Lower lobe of right lung (tissue), 2 donors: ENCODE measurements around the gene SRGAP1. TPM values are rescaled to one million over a fixed set of nuclear protein-coding genes. Genes with fewer than 3 reads are reported as not detected.
"Not testable (repeated sequence)": the region's sequence is repeated elsewhere in the genome, so short reads cannot be mapped to it uniquely, and the experiment has no call there.

ENCODE experiments used
- ATAC-seq, 2 donors: fragments of 200-7000 bp; cut with Tn5 transposase; one replicate each; pipeline ENCODE4 v1.9.1; 2020 to 2022; ENCODE audit warnings: mild to moderate bottlenecking in 2 of 2, moderate library complexity in 2 of 2
- DNase-seq: peaks from one replicate; pipeline ENCODE4 v3.0.0-alpha.2; 2020
- H3K27ac ChIP-seq: fragments of 200-600 bp; one replicate; pipeline ENCODE4 v1.8.0; 2022
- H3K27me3 ChIP-seq: fragments of 200-600 bp; one replicate; pipeline ENCODE4 v1.8.0; 2022; ENCODE audit warnings: low read depth
- H3K36me3 ChIP-seq: fragments of 200-600 bp; one replicate; pipeline ENCODE4 v1.8.0; 2022; ENCODE audit warnings: mild to moderate bottlenecking
- H3K4me1 ChIP-seq: fragments of 200-600 bp; one replicate; pipeline ENCODE4 v1.8.0; 2022
- H3K4me3 ChIP-seq: fragments of 200-600 bp; one replicate; pipeline ENCODE4 v1.8.0; 2022; ENCODE audit warnings: mild to moderate bottlenecking
- H3K9me3 ChIP-seq: fragments of 200-600 bp; one replicate; pipeline ENCODE4 v1.8.0; 2022
- CTCF ChIP-seq: fragments of 200-600 bp; IDR thresholded peaks from one replicate; pipeline ENCODE4 v1.8.0; 2022; ENCODE audit warnings: antibody characterized with exemption, mild to moderate bottlenecking
- intact Hi-C: fragments of 100-400 bp; cut with DNase I; formaldehyde crosslinking; loops from one replicate; pipeline ENCODE4 v1.11.0; 2022
- total RNA-seq: library from RNA; stranded (reverse); fragmentation: NEBNext Ultra II Directional; extraction: Animal tissue kit (Norgen Biotek cat#: 25700); gene quantifications from one replicate; pipeline ENCODE4 v1.2.1, GENCODE V29; 2021
- donor health status: DM: no; HTN: yes; CAD: no; lungs with severe emphysema.

The SRGAP1 gene
- total RNA-seq, 1 donor from 2014 or later, result 6.7 TPM

- no peaks in the 10 kb centered on the region for H3K27me3 ChIP-seq
- no peak for ATAC-seq
- no peaks in the 10 kb centered on the region for H3K4me1 ChIP-seq
- no peak for TF ChIP-seq CTCF
- intact Hi-C loops, result no loop called here
- no peak overlapping the region for H3K4me3 ChIP-seq
- H3K36me3 ChIP-seq, result peaks cover 8% of the 10 kb centered on the region
- H3K27ac ChIP-seq, result no peak overlapping the region
- DNase-seq, result no peak
- no peaks in the 10 kb centered on the region for H3K9me3 ChIP-seq
Measured at GRCh38 chr12:64064706-64065105, 220.2 kb downstream of the SRGAP1 start.

- intact Hi-C loops, result no loop called here
- H3K36me3 ChIP-seq, result peaks cover 8% of the 10 kb centered on the region
- no peak overlapping the region for H3K4me3 ChIP-seq
- DNase-seq (no peak), ATAC-seq (no peak)
- no peak overlapping the region for H3K27ac ChIP-seq
- no peaks in the 10 kb centered on the region for H3K27me3 ChIP-seq
- H3K9me3 ChIP-seq, result no peaks in the 10 kb centered on the region
- no peaks in the 10 kb centered on the region for H3K4me1 ChIP-seq
- no peak for TF ChIP-seq CTCF
Measured at GRCh38 chr12:64065881-64066451, 221.5 kb downstream of the SRGAP1 start.

GRCh38 chr12:64066776-64067175 is 222.3 kb downstream of the SRGAP1 start:
- ATAC-seq (no peak), DNase-seq (no peak)
- intact Hi-C loops, result no loop called here
- no peak for TF ChIP-seq CTCF
- H3K27me3 ChIP-seq, result no peaks in the 10 kb centered on the region
- no peaks in the 10 kb centered on the region for H3K9me3 ChIP-seq
- H3K27ac ChIP-seq, result no peak overlapping the region
- no peak overlapping the region for H3K4me3 ChIP-seq
- peaks cover 8% of the 10 kb centered on the region for H3K36me3 ChIP-seq
- no peaks in the 10 kb centered on the region for H3K4me1 ChIP-seq

- H3K4me1 ChIP-seq, result no peaks in the 10 kb centered on the region
Measured at GRCh38 chr12:64070454-64070853, 226.0 kb downstream of the SRGAP1 start.

GRCh38 chr12:64072916-64073575 is 228.5 kb downstream of the SRGAP1 start:
- DNase-seq, result no peak
- Histone ChIP-seq H3K9me3 (no peaks in the 10 kb centered on the region), H3K36me3 (no peaks in the 10 kb centered on the region), H3K27ac (no peak overlapping the region), H3K4me3 (no peak overlapping the region), H3K4me1 (no peaks in the 10 kb centered on the region), H3K27me3 (no peaks in the 10 kb centered on the region)
- intact Hi-C loops, result no loop called here
- no peak for TF ChIP-seq CTCF
- ATAC-seq, result no peak

More at GRCh38 chr12:64070454-64070853, 226.0 kb downstream of the SRGAP1 start:
- no peaks in the 10 kb centered on the region for H3K27me3 ChIP-seq
- no peak for TF ChIP-seq CTCF
- ATAC-seq (no peak), DNase-seq (no peak)
- peaks cover 3% of the 10 kb centered on the region for H3K36me3 ChIP-seq
- no peak overlapping the region for H3K4me3 ChIP-seq
- intact Hi-C loops, result no loop called here
- H3K27ac ChIP-seq, result no peak overlapping the region
- no peaks in the 10 kb centered on the region for H3K9me3 ChIP-seq

GRCh38 chr12:64076565-64076964 is 232.1 kb downstream of the SRGAP1 start:
- ATAC-seq, H3K4me3 ChIP-seq, H3K27me3 ChIP-seq, H3K36me3 ChIP-seq, H3K4me1 ChIP-seq, H3K9me3 ChIP-seq, intact Hi-C loops, DNase-seq, H3K27ac ChIP-seq: not testable (repeated sequence)
